ENCODE results near the gene ZNF32. TPM values are rescaled to one million over a fixed set of nuclear protein-coding genes. Genes with fewer than 3 reads are reported as not detected.
"Not testable (repeated sequence)": the region's sequence is repeated elsewhere in the genome, so short reads cannot be mapped to it uniquely, and the experiment has no call there.

The ZNF32 gene
- total RNA-seq, 1 experiment from 2014 or later: 25.4 TPM

DNA sequence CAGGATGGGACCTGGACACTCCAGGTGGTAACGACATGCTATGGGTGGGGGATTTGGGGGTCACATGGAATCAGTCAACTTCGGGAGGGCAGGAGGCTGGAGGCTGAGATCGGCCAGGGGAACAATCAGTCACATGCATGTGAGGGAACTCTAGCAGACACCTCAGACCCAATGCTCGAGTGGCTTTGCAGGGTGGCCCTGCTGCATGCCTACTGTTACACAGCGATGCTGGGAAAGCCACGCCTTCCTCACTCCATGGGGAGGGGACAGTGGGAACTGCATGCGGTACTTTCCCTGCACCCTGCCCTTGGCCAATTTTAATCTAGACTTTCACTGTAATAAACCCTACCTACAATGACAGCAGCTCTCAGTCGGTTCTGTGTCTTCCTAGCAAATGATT lies 6.6 kb upstream of the ZNF32 start:
- DNase-seq (ENCODE audit: low read depth, low spot score): no peak
- in situ Hi-C loops (cut with HindIII; ENCODE audit: low pct_unique_long_range_greater_than_20kb, low sequenced_read_pairs): no loop called here

DNA sequence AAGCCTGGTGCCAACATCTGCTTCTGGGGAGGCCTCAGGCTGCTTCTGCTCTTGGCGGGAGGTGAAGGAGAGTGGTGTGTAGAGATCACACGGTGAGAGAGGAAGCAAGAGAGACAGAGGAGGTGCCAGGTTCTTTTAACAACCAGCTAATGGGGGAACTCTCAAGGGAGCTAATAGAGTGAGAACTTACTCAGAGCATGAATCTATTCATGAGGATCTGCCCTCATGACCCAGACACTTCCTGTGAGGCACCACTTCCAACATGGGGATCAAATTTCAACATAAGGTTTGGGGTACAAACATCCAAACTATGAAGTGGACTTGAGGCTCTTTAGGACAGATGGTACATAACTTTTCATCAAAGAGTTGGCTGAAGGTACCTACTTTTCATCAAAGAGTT lies 5.1 kb upstream of the ZNF32 start:
- in situ Hi-C loops (cut with HindIII; ENCODE audit: low pct_unique_long_range_greater_than_20kb, low sequenced_read_pairs): no loop called here
- DNase-seq (ENCODE audit: low read depth, low spot score): no peak

DNA sequence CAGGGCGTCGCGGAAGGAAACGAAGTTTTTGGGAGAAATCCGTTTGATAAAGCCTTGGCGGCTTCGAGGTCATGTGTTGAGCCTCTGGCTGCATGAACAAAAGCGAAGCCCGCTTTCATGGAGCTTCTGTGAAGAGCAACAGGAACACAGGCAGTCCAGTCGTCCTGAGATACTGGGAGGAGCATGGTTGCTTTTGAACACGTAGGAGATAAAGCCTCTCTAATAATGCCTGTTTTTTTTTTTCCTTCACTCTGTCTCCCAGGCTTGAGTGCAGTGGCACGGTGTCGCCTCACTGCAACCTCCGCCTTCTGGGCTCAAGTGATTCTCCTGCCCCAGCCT lies 473 bp upstream of the ZNF32 start:
- in situ Hi-C loops (cut with HindIII; ENCODE audit: low pct_unique_long_range_greater_than_20kb, low sequenced_read_pairs): no loop called here

DNA sequence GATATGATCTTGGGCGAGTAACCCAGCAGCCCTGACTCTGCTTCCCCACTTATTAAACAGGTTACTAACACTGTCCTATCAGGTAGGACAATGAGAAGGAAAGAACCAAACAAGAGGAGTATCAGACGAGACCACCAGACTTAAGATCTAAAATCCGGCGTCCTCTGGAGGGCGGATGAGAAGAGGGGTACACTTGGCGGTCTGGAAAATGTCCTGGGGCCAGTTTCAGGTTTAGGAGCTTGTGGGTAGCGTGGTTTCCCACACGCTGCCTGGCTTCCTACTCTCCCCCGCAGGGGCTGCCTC lies 635 bp downstream of the ZNF32 start:
- in situ Hi-C loops (cut with HindIII; ENCODE audit: low pct_unique_long_range_greater_than_20kb, low sequenced_read_pairs): no loop called here

More for the DNA sequence above, 473 bp upstream of the ZNF32 start:
- no peak for DNase-seq (ENCODE audit: low read depth, low spot score)

DNA sequence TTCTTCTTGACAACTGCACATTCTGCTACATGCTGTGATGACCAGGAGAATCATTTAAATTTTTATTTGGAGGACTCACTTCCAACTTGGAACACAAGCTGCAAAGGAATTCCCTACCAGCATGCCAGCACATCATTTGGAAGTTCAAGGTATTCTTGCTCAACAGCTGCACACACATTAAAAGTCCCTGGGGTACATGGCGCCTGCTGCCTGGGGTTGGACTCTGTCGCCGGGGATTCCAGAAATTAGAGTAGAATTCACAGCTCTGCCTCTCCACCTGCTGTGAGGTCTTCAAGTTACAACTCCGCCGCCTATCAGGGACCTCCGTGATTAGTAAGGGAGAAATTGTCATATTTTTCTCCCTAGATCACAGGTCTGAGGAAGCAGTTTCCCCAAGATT lies 1.1 kb downstream of the ZNF32 start:
- in situ Hi-C loops (cut with HindIII; ENCODE audit: low pct_unique_long_range_greater_than_20kb, low sequenced_read_pairs): no loop called here
- no peak for DNase-seq (ENCODE audit: low read depth, low spot score)

More for the DNA sequence above, 635 bp downstream of the ZNF32 start:
- DNase-seq (ENCODE audit: low read depth, low spot score): no peak

DNA sequence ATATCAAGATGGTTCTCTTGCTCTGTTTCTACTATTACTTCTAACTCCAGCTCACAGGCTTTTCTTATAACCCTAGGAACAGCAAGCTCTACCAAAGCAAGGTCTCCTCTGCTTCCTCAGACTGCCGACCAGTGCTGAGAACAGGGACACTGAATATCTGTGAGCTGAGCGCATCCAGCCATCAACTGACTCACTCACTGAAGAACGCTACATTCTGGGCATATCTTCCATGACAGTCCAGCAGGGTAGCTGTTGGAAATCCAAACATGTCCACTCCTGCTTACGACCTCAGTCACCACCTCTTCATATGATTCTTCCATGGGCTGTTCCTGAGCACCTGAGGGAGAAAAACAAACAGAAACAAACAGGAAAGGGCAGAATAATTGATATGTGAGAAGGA lies 2.8 kb downstream of the ZNF32 start:
- no peak for DNase-seq (ENCODE audit: low read depth, low spot score)
- in situ Hi-C loops (cut with HindIII; ENCODE audit: low pct_unique_long_range_greater_than_20kb, low sequenced_read_pairs): no loop called here

DNA sequence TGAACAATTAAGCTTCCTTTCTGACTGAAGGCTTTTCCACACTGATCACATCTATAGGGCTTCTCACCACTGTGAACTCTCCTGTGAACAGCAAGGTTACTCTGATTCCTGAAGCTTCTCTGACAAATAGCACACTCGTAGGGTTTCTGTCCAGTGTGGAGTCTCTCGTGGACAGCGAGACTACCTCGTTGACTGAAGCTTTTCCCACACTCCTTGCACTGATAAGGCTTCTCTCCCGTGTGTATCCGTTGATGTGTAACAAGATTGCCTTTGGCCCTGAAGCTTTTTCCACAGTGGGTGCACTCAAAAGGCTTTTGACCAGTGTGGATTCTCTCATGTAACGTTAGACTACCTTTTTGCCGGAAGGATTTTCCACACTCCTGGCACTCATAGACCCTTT lies 4.4 kb downstream of the ZNF32 start:
- in situ Hi-C loops (cut with HindIII; ENCODE audit: low pct_unique_long_range_greater_than_20kb, low sequenced_read_pairs): no loop called here
- no peak for DNase-seq (ENCODE audit: low read depth, low spot score)

DNA sequence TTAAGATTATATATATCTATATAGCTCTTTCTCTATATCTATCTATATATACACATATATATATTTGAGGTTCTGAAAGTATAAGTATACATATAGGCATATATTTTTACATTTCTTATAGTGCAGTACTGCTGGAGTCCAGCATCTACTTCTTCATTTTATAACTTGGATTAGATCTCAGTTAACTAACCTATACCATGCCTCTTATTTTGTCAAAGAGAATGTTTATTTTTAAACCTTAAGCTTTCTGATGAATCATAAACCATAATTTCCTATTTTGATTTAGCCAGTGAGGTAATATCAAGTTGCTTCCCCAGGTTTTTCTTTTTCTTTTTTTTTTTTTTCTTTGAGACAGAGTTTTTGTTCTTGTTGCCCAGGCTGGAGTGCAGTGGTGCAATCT lies 8.1 kb downstream of the ZNF32 start:
- in situ Hi-C loops (cut with HindIII; ENCODE audit: low pct_unique_long_range_greater_than_20kb, low sequenced_read_pairs): no loop called here

DNA sequence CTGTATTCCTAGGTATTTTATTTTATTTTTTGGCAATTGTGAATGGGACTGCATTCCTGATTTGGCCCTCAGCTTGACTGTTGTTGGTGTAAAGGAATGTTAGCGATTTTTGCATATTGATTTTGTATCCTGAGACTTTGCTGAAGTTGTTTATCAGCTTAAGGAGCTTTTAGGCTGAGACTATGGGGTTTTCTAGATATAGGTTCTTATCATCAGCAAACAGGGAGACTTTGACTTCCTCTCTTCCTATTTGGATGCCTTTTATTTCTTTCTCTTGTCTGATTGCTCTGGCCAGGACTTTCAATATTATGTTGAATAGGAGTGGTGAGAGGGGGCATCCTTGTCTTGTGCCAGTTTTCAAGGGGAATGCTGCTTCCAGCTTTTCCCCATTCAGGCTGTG lies 12.9 kb downstream of the ZNF32 start:
- in situ Hi-C loops (cut with HindIII; ENCODE audit: low pct_unique_long_range_greater_than_20kb, low sequenced_read_pairs); DNase-seq (ENCODE audit: low read depth, low spot score): not testable (repeated sequence)

More for the DNA sequence above, 8.1 kb downstream of the ZNF32 start:
- DNase-seq (ENCODE audit: low read depth, low spot score): no peak

DNA sequence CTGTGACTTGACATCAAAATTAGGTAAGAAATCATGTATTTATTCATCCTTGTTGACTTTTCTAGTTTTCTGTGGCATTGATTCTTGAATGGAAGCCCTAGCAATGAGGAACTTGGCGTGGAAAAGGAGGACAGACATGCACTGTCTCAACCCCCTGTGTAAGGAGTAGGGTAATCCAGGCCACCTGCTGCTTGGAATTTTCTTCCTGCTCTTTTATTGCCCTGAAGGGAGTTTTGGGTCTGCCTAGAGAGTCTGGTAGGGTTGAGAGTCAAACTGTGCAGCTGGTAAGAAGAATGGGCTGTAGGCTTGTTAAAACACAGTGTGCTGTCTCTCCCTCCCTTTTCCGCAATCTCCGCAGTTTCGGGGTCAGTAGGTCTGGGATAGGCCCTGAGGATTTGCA lies 19.7 kb downstream of the ZNF32 start:
- DNase-seq (ENCODE audit: low read depth, low spot score): no peak
- in situ Hi-C loops (cut with HindIII; ENCODE audit: low pct_unique_long_range_greater_than_20kb, low sequenced_read_pairs): no loop called here

DNA sequence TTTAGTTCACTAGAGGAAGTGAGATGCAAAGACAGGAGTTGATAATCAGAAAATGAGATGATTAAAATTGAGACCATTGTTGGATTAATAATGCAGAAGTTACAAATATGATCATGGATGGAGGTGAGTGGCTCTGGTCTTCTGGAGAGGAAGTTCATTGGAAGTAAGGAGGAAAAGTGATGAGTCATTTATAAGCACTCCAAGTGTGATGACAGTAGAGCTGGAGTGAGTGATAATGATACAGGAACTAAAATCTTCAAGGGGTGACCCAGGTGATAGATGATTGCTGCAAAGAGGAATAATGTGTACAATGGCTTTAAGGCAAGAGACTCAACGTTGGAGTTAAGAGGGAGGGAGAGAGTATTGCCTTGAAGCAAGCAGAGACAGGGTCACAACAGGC lies 20.7 kb downstream of the ZNF32 start:
- DNase-seq (ENCODE audit: low read depth, low spot score): no peak
- in situ Hi-C loops (cut with HindIII; ENCODE audit: low pct_unique_long_range_greater_than_20kb, low sequenced_read_pairs): no loop called here

DNA sequence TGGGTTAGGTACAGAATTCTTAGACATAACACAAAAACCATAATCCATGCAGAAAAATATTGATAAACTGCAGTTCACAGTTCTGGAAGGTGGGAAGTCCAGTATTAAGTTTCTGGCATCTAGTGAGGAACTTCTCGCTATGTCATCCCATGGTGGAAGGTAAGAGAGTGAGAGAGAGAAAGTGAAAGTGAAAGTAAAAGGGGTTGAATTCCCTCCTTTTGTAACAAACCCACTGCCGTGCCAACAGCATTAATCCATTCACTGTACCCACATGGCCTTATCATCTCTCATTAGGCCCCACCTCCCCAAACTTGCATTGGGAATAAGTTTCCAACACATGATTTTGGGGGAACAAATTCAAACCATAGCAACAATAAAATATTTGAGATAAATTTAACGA lies 25.3 kb downstream of the ZNF32 start:
- in situ Hi-C loops (cut with HindIII; ENCODE audit: low pct_unique_long_range_greater_than_20kb, low sequenced_read_pairs): no loop called here
- no peak for DNase-seq (ENCODE audit: low read depth, low spot score)

DNA sequence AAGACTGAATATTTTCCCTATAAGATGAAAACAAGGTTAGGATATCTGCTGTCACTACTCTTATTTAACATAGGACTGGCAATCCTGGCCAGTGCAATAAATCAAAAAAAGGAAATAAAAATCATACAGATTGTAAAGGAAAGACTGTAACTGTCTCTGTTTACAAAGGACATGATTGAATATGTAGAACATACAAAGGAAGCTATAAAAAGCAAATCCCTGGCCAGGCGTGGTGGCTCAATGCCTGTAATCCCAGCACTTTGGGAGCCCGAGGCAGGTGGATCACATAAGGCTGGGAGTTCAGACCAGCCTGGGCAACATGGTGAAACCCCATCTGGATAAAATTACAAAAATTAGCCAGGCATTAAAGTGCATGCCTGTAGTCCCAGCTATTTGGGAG lies 26.6 kb downstream of the ZNF32 start:
- in situ Hi-C loops (cut with HindIII; ENCODE audit: low pct_unique_long_range_greater_than_20kb, low sequenced_read_pairs): no loop called here
- DNase-seq (ENCODE audit: low read depth, low spot score): no peak

DNA sequence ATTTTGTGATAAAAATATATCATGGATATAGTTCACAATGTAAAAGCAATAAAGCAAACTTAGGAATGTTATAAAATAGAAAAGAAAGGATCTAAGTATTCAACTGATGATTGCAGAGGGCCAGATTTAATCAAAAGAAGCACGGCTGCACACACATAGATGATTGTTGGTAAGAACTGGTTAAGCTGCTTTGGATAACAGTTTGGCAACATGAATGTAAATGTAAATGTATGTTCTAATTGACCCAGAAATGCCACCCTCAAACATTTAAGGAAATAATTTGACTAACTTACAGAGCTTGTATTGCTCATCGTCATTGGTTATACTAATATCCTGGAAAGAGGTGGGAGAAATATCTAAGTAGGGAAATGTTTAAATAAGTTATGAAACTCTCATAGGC lies 29.3 kb downstream of the ZNF32 start:
- in situ Hi-C loops (cut with HindIII; ENCODE audit: low pct_unique_long_range_greater_than_20kb, low sequenced_read_pairs): no loop called here
- no peak for DNase-seq (ENCODE audit: low read depth, low spot score)

DNA sequence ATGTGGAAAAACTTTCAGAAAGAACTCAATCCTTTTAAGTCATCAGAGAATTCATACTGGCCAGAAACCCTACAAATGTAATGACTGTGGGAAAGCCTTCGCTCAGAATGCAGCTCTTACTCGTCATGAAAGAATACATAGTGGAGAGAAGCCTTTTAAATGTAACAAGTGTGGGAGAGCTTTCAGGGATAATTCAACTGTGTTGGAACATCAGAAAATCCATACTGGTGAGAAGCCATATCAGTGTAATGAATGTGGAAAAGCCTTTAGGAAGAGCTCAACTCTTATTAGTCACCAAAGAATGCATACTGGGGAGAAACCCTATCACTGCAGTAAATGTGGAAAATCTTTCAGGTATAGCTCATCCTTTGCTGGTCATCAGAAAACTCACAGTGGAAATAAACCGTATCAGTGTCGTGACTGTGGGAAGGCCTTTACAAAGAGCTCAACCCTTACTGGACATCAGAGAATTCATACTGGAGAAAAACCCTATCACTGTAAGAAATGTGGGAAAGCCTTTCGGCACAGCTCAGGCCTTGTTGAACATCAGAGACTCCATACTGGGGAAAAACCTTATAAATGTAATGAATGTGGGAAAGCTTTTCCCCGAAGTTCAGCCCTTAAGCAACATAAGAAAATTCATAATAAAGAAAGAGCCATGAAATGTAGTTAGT lies 31.8 kb downstream of the ZNF32 start:
- in situ Hi-C loops (cut with HindIII; ENCODE audit: low pct_unique_long_range_greater_than_20kb, low sequenced_read_pairs): no loop called here
- no peak for DNase-seq (ENCODE audit: low read depth, low spot score)

DNA sequence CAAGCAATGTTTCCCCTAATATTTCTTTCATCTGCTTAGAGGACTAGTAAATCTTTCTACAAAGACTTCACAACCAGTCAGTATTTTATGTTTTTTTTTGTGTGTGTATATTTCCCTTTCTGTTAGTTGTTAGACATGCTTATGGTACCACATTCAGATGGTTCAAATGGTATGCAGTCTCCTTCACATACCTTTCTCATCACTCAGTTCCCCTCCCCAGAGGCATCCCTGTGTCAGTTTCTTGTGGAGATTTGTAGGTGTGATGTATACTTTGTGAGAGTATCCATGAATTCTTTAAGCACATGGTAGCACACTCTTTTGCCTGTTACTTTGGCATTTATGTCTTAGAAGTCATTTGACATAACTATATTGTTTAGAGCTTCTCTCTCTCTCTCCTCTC lies 38.0 kb downstream of the ZNF32 start:
- DNase-seq (ENCODE audit: low read depth, low spot score): no peak
- in situ Hi-C loops (cut with HindIII; ENCODE audit: low pct_unique_long_range_greater_than_20kb, low sequenced_read_pairs): no loop called here

DNA sequence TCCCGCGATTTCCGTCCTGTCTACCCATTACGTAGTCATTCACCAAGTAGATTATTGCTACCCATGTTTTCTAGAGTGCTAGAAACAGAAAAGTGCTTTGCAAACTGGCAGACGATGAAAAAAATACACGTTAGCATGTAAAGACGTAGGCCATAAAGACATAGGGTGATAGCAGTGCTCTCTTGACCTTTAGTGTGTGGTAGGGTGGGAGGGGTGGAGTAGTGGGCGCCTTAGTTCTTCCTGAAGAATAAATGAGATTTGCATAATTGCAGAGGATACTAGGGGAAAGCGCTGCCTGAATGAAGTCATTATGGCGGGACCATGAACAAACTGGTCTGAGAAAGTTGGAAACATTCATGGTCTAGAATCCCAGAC lies 41.5 kb downstream of the ZNF32 start:
- in situ Hi-C loops (cut with HindIII; ENCODE audit: low pct_unique_long_range_greater_than_20kb, low sequenced_read_pairs): no loop called here

DNA sequence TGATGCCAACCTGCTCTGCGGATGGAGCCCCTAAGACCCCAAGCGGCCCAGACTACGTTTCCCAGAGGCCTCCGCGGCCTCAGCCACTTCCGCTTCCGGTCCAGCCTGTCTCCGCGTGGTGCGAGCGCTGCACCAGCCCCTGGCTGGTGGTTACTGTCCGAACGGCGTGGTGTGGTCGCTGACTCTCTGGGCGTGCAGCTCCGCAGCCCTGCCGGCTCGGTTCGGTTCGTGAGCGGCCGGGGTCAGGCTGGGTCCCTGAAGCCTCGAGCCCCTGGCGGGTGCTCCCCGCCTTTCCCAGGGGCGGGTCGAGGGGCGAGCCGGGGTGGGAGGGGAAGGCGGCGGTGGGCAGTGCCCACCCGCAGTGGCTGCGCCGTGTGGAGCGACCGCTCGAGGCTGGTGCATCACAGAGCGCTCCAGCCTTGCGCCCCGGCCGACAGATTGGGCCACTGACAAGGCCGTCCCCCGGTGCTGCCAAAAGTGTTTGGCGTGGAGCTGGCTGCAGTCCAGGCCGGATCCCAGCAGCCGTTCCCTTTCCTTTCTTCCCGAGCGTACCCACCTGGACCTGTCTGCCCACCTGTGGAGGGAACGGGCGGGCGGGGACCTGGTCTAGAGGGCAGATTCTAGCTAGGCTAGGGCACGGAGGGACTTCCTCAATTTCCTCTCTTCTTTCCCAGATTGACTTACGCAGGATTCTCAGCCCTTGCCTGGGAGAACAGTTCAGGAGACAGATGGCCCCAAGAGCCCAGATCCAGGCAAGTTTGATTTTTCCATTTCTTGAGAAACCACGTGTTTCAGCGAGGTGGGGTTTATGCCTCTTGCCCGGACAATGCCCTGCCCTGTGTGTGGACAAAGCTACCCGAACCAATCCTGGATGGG lies 42.1 kb downstream of the ZNF32 start, which contains the start of gene ZNF485:
Gene ZNF485 (plus strand): TSS at position 116 of the 876 bp plus-strand sequence. CDS start 613 bp downstream, at position 729.
- in situ Hi-C loops (cut with HindIII; ENCODE audit: low pct_unique_long_range_greater_than_20kb, low sequenced_read_pairs): no loop called here
- peak; percentile 58 for DNase-seq (ENCODE audit: low read depth, low spot score)

More for the DNA sequence above, 41.5 kb downstream of the ZNF32 start:
- no peak for DNase-seq (ENCODE audit: low read depth, low spot score)

DNA sequence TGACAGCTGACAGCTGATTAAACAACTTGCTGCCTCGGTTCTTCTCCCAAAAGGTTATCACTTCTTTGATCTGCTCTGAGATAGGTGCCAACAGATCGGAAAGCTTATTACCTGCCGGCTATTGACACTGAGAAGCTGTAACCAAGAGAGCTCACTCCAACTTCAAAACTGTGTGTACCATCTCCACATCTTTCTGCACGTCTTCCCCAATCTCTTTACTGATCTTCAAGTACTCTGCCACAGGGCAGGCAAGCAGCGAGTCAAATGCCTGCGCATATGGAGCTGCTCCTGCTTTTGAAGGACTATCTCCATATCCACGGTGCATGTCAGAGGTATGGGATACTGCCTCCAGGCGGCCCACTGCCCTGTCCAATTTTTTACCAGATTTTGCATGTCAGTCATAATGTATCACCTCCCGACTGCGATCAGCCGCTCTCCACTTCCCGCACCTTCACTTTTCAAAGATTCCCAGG lies 42.8 kb downstream of the ZNF32 start:
- no peak for DNase-seq (ENCODE audit: low read depth, low spot score)
- in situ Hi-C loops (cut with HindIII; ENCODE audit: low pct_unique_long_range_greater_than_20kb, low sequenced_read_pairs): no loop called here

All from SK-MEL-5 (cell line).